Measurements from ENCODE around the gene MARCHF9. TPM values are rescaled to one million over a fixed set of nuclear protein-coding genes. Genes with fewer than 3 reads are reported as not detected.

The MARCHF9 gene
- total RNA-seq, 1 experiment from 2014 or later, result 21.8 TPM

DNA sequence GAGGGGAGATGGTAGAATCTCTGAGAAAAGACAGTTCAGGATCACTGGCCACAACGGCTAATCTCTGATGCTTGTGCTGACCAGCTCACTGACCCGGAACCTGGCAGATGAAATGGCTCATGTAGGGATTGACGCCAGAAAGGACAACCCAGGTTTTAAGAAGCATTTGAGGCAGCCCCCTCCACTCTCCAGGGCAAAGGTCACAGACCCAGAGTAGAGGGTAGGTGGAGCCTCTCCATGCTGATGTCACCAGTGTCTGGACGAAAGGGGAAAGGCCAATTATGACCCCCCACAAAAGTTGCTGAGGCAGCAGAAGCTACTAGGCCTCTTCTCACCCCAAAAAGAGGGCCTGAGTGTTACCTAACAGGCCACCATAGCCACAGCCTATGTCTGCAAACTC, 15.8 kb downstream of the MARCHF9 start:
- Histone ChIP-seq H3K9me2 (ENCODE audit: insufficient read depth) (no peaks in the 10 kb centered on the region), H3K79me2 (ENCODE audit: insufficient read depth, low read length) (peaks cover 25% of the 10 kb centered on the region), H3K27ac (ENCODE audit: low read depth, low read length) (no peak overlapping the region), H3K27me3 (ENCODE audit: insufficient read depth, low read length) (no peaks in the 10 kb centered on the region), H3K4me1 (ENCODE audit: control insufficient read depth in 1 of 2, insufficient read depth in 2 of 2, low read length in 2 of 2) (peaks cover 14 to 39% of the 10 kb centered on the region in 2 experiments), H3K4me2 (ENCODE audit: low read length) (peak overlapping the region; percentile 88), H4K20me1 (ENCODE audit: insufficient read depth) (no peaks in the 10 kb centered on the region), H3K9me3 (ENCODE audit: control insufficient read depth in 1 of 2, insufficient read depth in 1 of 2, low read depth in 1 of 2, low read length in 2 of 2) (no peaks in the 10 kb centered on the region), H3K4me3 (replicated peaks in 1 of 2; ENCODE audit: low read depth in 1 of 2, low read length in 2 of 2) (peak overlapping the region; percentile 91 to 97), H3K36me3 (ENCODE audit: control insufficient read depth in 1 of 2, insufficient read depth in 2 of 2, low read length in 2 of 2) (peaks cover 6 to 27% of the 10 kb centered on the region in 2 experiments; a peak in 3 of 4 replicates), H3K9ac (ENCODE audit: low read length) (peak overlapping the region; percentile 97), H2AFZ (ENCODE audit: low read depth, low read length, poor library complexity, severe bottlenecking) (no peak overlapping the region)
- no peak for DNase-seq (ENCODE audit: low read depth, low spot score)
- ATAC-seq, result no peak
- TF ChIP-seq TCF7L2 (IDR thresholded peaks at IDR 0.05; ENCODE audit: borderline replicate concordance, extremely low read depth, insufficient read depth, insufficient read length), result no peak
- TF ChIP-seq RAD21 (IDR thresholded peaks at IDR 0.05; ENCODE audit: low read depth), result no peak
- no peak for TF ChIP-seq CEBPB (IDR thresholded peaks at IDR 0.05; ENCODE audit: low read depth)
- TF ChIP-seq, protein P1, sequence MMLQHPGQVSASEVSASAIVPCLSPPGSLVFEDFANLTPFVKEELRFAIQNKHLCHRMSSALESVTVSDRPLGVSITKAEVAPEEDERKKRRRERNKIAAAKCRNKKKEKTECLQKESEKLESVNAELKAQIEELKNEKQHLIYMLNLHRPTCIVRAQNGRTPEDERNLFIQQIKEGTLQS (IDR thresholded peaks at IDR 0.05), result no peak
- TF ChIP-seq EGR1 (IDR thresholded peaks at IDR 0.05; ENCODE audit: low read depth), result no peak
- TF ChIP-seq, protein P2, sequence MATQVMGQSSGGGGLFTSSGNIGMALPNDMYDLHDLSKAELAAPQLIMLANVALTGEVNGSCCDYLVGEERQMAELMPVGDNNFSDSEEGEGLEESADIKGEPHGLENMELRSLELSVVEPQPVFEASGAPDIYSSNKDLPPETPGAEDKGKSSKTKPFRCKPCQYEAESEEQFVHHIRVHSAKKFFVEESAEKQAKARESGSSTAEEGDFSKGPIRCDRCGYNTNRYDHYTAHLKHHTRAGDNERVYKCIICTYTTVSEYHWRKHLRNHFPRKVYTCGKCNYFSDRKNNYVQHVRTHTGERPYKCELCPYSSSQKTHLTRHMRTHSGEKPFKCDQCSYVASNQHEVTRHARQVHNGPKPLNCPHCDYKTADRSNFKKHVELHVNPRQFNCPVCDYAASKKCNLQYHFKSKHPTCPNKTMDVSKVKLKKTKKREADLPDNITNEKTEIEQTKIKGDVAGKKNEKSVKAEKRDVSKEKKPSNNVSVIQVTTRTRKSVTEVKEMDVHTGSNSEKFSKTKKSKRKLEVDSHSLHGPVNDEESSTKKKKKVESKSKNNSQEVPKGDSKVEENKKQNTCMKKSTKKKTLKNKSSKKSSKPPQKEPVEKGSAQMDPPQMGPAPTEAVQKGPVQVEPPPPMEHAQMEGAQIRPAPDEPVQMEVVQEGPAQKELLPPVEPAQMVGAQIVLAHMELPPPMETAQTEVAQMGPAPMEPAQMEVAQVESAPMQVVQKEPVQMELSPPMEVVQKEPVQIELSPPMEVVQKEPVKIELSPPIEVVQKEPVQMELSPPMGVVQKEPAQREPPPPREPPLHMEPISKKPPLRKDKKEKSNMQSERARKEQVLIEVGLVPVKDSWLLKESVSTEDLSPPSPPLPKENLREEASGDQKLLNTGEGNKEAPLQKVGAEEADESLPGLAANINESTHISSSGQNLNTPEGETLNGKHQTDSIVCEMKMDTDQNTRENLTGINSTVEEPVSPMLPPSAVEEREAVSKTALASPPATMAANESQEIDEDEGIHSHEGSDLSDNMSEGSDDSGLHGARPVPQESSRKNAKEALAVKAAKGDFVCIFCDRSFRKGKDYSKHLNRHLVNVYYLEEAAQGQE (IDR thresholded peaks at IDR 0.05; ENCODE audit: low read depth), result no peak
- no peak for TF ChIP-seq EZH2phosphoT487 (IDR thresholded peaks at IDR 0.05; ENCODE audit: borderline replicate concordance)
- intact Hi-C loops (cut with micrococcal nuclease), result no loop called here
- BruUV-seq (replicated peaks), result no TSS peak
- ChIA-PET POLR2A (no interaction called here), RAD21 (ENCODE audit: low non-redundant PET in 1 of 2, low total read pairs in 2 of 2, uncharacterized antibody in 2 of 2, unreplicated experiment in 2 of 2) (interaction anchor here in 1 of 2 experiments (0.5 kb wide), 1 partner anchor 10 kb away, joined by 3 read pairs; no protein-coding TSS in a partner anchor), CTCF (no interaction called here)

All from HCT116 (cell line).